Stimulated activated CD4-positive, alpha-beta T cell treated with anti-CD3 and anti-CD28 coated beads, Interleukin-1b, Interleukin-23, amount 100 ng/mL, for 4 hours (primary cell): ENCODE results near the gene SFSWAP.
"Not testable (repeated sequence)": the region's sequence is repeated elsewhere in the genome, so short reads cannot be mapped to it uniquely, and the experiment has no call there.

Source experiments
- DNase-seq, 2 donors: peaks; one replicate each; pipeline ENCODE4 v3.0.0-alpha.2; 2020; ENCODE audit warnings: low read depth in 2 of 2

The SFSWAP gene

GRCh38 chr12:131758016-131758739 is 47.3 kb downstream of the SFSWAP start:
- no peak for DNase-seq

DNA sequence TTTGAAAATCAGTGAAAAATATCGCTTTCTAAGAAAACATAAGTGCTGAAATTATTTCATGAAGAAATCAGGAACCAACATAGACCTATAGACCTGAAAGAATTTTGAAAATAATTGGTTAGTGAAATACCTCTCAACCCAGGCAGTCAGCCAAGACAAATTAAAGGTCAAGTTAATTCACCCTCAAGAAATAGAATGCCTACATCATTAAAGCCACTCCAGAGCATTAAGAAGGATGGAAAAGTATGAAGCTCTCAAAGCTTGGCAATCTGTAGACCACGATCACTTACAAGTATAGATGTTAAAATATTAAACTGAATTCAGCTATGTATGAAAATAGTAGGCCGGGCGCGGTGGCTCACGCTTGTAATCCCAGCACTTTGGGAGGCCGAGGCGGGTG is 48.3 kb downstream of the SFSWAP start:
- DNase-seq, result no peak

- no peak for DNase-seq
Measured at GRCh38 chr12:131761638-131762037, 50.7 kb downstream of the SFSWAP start.

GRCh38 chr12:131764738-131765137 is 53.8 kb downstream of the SFSWAP start:
- no peak for DNase-seq

GRCh38 chr12:131765961-131766360 is 55.1 kb downstream of the SFSWAP start:
- no peak for DNase-seq

DNA sequence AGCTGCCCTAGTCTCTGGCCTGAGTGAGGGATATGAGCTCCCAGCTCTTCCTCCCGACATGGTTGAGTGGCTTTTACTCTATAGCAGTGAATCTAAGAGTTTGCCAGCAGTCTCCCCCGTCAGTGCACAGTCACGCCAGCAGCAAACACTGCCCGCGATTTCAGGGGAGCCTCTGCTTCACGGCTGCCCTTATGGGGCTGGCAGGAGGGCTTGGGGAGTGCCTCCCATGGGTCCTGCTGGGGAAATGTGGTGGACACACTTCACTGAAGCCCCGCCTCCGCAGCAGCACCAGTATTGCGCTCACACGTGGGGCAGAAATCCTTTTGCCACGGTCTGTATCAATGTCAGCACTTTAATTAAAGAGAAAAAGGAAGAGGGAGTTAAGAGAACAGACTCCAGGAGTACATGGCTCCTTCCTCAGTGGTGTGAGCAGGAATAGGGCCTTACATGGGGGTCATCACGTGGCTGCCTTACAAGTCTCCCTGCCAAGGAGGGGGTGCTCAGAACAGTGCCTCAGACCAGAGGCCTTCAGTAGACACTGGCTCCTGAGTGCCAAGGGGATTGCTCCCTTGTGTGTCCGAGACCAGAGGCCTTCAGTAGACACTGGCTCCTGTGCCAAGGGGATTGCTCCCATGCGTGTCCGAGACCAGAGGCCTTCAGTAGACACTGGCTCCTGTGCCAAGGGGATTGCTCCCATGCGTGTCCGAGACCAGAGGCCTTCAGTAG is 55.7 kb downstream of the SFSWAP start:
- DNase-seq, result no peak

DNA sequence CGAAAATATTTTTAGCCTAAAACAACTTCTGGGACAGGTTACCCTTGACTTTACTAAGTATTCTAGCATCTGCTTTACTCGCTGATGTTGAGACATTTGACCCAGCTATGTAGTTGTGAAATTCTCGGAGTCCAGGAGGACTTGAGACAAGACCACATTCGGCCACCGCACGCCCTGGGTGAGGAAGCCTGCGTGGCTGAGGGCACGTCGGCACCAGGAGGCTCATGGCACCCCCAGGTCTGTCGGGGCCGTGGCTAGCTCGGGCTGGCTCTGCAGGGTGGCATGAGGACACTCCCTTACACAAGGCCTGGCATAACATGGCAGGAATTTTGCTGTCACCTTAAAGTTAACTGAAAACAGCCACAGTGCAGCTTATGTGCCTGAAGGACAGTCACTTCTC is 59.2 kb downstream of the SFSWAP start:
- no peak for DNase-seq

DNA sequence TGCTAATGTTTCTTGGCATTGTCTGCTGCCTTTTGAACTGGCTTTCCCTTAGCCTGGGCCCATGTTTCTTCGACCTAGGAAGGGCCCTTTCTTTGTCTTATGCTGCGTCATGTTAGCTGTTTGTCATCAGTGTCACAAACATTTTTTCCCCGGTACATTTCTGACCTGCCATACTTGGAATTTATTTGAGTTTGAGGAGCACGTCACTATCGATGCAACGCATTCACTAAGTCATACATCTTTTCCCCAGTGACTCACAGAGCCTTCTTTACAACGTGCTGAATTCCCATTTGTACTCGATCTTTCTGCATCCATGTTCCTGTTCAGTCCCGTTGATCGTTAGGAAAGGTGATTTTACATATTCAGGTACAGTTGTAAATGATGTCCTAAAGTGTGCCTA is 61.1 kb downstream of the SFSWAP start:
- no peak for DNase-seq

- no peak for DNase-seq
Measured at GRCh38 chr12:131773582-131774221, 62.8 kb downstream of the SFSWAP start.

DNA sequence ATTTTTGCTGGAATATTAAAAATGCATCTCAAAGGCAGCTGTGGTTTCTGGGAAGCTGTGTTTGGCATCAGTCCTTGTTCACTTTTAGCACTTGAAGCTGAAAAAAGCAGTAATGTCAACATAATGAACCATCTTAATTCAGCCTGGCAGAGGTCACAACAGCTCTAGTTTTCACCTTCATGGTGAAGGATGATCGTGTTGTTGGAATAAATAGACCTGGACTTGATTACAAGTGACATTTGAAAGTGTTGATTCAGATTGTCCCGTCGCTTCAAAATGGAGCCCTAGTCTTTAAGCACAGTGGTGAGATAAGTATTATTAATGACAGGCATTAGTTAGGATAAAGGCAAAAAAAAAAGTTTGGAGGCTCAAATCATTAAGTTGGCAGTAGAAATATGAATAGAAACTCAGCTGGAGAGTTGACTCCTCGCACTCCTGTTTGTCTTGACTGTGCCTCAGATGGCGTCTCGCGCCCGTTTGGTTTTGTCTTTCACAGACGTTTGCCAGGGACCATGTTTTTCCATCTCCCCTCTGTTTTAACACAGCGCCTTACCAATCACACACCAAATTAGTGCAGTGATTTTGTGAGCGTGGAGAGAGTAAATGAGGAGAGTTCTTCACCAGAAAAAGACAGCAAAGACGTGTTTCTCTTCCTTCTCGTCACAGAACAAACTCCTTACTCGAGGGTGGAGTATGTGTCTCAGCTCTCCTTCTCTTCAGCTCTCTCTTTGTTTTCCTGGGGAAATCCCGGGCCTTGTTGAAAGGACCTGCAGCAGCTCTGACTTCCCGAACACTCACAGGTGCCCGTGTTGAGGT is 63.9 kb downstream of the SFSWAP start:
- DNase-seq, result no peak

- DNase-seq, result no peak
Measured at GRCh38 chr12:131775392-131776236, 64.7 kb downstream of the SFSWAP start.

GRCh38 chr12:131776237-131776889 is 65.5 kb downstream of the SFSWAP start:
- DNase-seq, result no peak

DNA sequence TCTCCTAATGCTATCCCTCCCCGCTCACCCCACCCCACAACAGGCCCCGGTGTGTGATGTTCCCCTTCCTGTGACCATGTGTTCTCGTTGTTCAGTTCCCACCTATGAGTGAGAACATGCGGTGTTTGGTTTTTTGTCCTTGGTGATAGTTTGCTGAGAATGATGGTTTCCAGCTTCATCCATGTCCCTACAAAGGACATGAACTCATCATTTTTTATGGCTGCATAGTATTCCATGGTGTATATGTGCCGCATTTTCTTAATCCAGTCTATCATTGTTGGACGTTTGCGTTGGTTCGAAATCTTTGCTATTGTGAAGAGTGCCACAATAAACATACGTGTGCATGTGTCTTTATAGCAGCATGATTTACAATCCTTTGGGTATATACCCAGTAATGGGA is 66.4 kb downstream of the SFSWAP start:
- DNase-seq, result not testable (repeated sequence)

DNA sequence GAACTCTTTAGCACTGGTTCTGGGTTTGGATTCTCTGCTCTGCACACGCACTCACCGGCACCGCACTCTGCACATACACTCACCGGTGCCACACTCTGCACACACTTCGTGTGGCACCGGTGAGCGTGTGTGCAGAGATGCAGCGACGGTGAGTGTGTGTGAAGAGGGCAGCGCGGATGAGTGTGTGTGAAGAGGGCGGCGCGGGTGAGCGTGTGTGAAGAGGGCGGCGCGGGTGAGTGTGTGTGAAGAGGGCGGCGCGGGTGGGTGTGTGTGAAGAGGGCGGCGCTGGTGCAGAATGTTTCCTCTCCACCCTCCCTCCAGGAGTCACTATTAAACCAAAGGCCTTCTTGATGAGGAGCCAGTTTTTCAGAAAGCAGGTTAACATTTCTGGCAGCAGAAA is 68.1 kb downstream of the SFSWAP start:
- no peak for DNase-seq

- DNase-seq, result no peak
Measured at GRCh38 chr12:131782061-131782460, 71.2 kb downstream of the SFSWAP start.

GRCh38 chr12:131783915-131784541 is 73.1 kb downstream of the SFSWAP start:
- no peak for DNase-seq

DNA sequence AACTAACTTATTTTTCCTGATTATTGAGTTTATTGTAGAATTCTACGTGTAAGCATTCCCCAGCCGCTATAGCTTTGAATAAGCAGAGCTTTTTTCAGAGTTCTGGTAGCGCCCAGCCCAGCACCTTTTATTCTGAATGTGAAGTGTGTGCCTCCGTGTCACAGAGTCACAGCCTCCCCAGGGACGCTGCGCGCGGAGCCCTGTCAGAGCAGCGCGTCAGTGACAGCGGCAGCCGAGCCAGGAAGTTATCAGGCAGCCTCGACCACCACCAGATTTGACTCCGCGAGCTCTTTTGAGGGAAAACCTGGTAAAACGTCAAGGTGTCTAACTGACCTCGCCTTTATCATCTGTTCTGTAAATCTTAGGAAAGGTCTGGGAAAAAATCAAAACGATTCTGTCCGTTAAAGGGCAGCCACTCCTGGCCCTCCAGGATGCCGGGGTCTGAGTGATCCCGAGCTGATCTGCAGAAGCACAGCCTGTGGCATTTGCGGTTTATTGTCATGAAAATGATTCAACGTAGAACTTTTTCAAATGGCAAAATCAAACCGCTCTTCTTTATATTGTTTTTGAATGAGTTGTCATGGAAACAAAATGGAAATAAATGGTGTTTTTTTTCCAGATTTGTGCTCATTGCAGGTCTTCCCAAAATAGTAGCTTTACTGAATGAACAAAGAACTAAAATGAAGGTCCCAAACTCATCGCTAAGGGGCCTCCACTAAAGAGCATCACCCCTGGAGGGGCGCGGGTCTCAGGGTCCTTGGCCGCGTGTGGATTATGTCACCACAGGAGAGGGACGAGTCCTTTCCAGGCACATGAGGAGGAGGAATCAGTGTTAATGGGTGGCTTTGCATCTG is 74.2 kb downstream of the SFSWAP start:
- DNase-seq, result no peak

- DNase-seq, result no peak
Measured at GRCh38 chr12:131785763-131786330, 75.0 kb downstream of the SFSWAP start.

DNA sequence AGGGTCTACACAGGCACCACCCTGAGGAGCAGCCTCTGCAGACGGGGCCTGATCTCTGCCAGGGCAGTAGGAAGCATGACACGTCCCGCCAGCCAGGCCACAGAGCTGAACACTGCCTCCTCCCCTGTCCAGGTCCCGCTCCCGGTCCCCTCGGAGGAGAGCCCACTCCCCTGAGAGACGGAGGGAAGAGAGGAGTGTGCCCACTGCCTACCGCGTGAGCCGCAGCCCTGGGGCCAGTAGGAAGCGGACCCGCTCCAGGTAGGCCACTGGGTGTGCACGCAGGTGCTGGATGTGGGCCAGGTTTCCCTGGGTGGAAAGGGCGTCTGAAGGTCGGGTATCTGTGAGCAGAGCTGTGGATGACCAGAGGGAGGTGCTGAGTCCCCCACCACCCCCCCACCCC is 75.4 kb downstream of the SFSWAP start:
- DNase-seq, result no peak
